Duodenal mucosa (tissue), 2 donors: ENCODE measurements around the gene UBAC2.

Source experiments
- H3K27ac ChIP-seq: one replicate; pipeline ENCODE4 v1.7.0; 2013; ENCODE audit warnings: low read depth, low read length
- H3K27me3 ChIP-seq, 2 donors: one replicate each; pipeline ENCODE4 v1.7.0; 2013; ENCODE audit warnings: low read length in 2 of 2, control low read depth in 1 of 2; ENCODE audit not compliant: insufficient read depth in 2 of 2, control insufficient read depth in 1 of 2
- H3K36me3 ChIP-seq, 2 donors: one replicate each; pipeline ENCODE4 v1.7.0; 2013; ENCODE audit warnings: low read length in 2 of 2, control low read depth in 1 of 2; ENCODE audit not compliant: insufficient read depth in 2 of 2, control insufficient read depth in 1 of 2
- H3K4me1 ChIP-seq, 2 donors: one replicate each; pipeline ENCODE4 v1.7.0; 2013; ENCODE audit warnings: low read length in 2 of 2, control low read depth in 1 of 2; ENCODE audit not compliant: insufficient read depth in 2 of 2, control insufficient read depth in 1 of 2
- H3K4me3 ChIP-seq, 2 donors: one replicate each; pipeline ENCODE4 v1.7.0; 2013; ENCODE audit warnings: low read length in 2 of 2, low read depth in 1 of 2
- H3K9ac ChIP-seq, 2 donors: one replicate each; pipeline ENCODE4 v1.7.0; 2013; ENCODE audit warnings: low read length in 2 of 2, low read depth in 1 of 2
- H3K9me3 ChIP-seq, 2 donors: one replicate each; pipeline ENCODE4 v1.7.0; 2013; ENCODE audit warnings: low read length in 2 of 2, control low read depth in 1 of 2; ENCODE audit not compliant: control insufficient read depth in 1 of 2

UBAC2 gene

DNA sequence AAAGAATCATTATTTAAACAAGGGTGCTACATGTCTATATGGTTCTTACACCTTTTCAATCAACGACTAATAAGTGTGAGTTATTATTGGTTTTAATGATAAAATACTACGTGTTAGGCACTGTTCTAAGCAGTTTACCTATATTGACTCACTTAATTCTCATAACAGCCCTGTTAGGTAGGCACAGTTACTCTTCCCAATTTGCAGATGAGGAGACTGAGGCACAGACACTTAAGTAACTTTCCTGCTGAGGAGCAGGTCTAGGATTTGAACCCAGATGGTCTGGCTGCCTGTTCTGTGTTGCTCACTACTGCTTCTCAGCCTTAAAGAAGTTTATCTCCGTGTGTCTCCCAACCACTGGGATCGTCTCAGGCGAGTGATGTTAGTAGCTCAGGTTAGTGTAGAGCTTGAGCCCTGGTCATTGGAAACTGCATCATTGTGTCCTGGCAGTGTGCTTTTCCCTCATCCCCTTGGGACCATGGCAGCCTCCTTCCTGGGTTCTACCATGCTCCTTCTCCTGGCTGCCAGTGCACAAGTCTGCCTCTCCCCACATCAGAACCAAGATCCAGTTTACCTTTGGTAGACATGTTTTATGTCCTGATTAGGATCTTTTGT, 10.9 kb downstream of the UBAC2 start:
- H3K9me3 ChIP-seq: no peaks in the 10 kb centered on the region
- H3K36me3 ChIP-seq: peaks cover 0 to 18% of the 10 kb centered on the region in 2 donors
- no peaks in the 10 kb centered on the region for H3K4me1 ChIP-seq
- H3K27me3 ChIP-seq: no peaks in the 10 kb centered on the region
- no peak overlapping the region for H3K27ac ChIP-seq
- H3K4me3 ChIP-seq: no peak overlapping the region
- no peak overlapping the region for H3K9ac ChIP-seq

DNA sequence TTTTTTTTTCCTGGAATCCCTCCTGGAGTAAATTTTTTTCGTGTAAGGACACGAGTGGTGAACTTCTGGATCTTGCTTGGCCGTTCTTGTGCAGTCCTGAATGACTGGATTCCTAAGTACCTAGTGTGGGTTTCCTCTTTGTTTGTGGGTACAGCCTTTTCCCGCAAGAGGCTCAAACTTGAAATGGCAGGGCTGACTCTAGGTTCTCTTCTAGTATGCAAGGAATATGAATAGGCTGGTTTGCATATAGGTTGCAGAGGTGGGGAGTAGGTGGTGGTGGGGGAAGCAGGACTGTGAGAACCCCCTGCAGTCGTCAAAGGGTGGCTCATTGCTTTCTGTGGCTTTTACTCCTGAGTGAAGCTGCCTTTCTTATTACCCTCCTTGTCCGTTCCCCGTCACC, 13.6 kb downstream of the UBAC2 start:
- Histone ChIP-seq H3K27ac (no peak overlapping the region), H3K9me3 (no peaks in the 10 kb centered on the region)

DNA sequence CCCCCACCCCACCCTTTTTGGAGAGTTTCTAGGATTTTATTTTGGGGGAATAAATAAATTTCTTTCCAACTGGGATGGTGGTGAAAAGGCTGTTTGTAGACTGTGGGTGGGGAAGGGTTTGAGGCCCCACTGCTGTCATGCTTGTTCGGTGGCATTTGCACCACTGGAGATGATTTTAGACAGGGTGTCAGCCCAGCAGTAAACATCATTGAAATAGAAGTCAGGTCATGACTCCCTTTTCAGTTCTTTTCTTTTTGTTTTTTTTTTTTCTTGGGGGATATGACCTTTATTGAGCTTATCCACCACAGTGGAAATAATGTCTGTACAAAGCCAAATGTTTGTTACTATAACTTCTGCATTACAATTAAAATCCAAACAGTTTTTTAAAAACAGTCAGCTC, 14.1 kb downstream of the UBAC2 start:
- H3K27me3 ChIP-seq: no peaks in the 10 kb centered on the region
- no peak overlapping the region for H3K4me3 ChIP-seq
- H3K27ac ChIP-seq: no peak overlapping the region
- H3K4me1 ChIP-seq: peaks cover 12 to 14% of the 10 kb centered on the region in 2 donors
- no peak overlapping the region for H3K9ac ChIP-seq
- H3K36me3 ChIP-seq: peaks cover 0 to 9% of the 10 kb centered on the region in 2 donors
- no peaks in the 10 kb centered on the region for H3K9me3 ChIP-seq

More for the DNA sequence above, 13.6 kb downstream of the UBAC2 start:
- no peak overlapping the region for H3K9ac ChIP-seq
- H3K4me3 ChIP-seq: no peak overlapping the region
- peaks cover 0 to 9% of the 10 kb centered on the region in 2 donors for H3K36me3 ChIP-seq
- peaks cover 7 to 9% of the 10 kb centered on the region in 2 donors for H3K4me1 ChIP-seq
- no peaks in the 10 kb centered on the region for H3K27me3 ChIP-seq

DNA sequence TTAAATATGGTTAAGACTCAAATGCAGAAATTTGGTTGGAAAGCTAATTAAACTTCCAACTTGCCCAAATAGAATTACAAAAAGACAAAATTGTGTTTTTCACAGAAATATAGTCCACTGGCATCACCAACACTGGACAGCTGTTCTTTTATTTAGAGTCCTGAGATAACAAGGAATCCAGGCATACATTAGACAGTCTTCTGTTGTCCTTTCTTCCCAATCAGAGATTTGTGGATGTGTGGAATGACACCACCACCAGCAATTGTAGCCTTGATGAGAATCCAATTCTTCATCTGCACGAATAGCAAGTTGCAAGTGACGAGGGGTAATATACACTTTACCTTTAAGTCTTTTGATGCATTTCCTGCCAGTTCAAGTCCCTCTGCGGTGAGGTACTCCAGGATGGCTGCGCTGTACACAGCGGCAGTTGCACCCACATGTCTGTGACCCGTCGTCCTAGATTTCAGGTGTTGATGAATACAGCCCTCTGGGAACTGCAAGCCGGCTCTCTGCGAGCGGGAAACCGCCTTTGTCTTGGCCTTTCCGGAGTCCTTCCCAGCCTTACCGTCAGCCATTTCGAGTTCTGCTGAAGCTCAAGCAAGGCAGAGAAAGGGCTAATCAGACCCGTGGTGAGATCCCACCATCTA, 14.7 kb downstream of the UBAC2 start:
- Histone ChIP-seq H3K36me3 (peaks cover 0 to 9% of the 10 kb centered on the region in 2 donors), H3K4me1 (peaks cover 18 to 19% of the 10 kb centered on the region in 2 donors), H3K27me3 (no peaks in the 10 kb centered on the region), H3K9me3 (no peaks in the 10 kb centered on the region), H3K4me3 (peak overlapping the region in 1 of 2 donors; percentile 36), H3K9ac (no peak overlapping the region), H3K27ac (no peak overlapping the region)

DNA sequence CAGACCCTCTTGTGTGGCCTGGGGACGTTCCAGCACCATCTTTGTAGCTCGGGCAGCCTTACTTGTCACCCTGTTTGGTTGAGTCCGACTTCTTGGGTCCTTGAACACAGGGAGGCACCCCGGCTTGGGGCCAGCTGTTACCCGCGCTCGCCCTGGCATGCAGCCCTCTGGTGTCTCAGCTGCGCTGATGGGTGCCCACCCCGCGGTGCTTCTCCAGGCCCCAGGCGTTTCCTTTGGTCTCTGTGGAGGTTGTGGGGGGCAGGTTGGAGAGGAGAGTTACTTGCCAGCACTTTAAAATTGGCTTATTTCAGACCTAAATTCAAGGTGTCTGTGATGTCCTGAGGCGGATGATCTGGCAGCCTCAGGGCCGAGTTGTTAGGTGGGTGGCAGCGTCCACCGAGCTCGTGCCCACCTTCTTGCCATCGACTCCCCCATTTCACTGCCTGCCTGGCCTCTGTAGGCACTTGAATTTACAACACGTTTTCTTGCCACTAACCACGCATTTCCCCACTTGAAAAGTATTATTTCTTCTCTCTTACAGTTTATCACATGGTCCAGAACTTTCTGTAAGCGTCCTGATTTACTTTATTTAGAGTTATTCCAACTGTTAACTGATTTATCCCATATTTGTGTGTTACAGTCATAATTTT, 16.9 kb downstream of the UBAC2 start:
- peaks cover 6 to 7% of the 10 kb centered on the region in 2 donors for H3K36me3 ChIP-seq
- no peak overlapping the region for H3K4me3 ChIP-seq
- H3K4me1 ChIP-seq: peaks cover 19 to 37% of the 10 kb centered on the region in 2 donors
- no peaks in the 10 kb centered on the region for H3K9me3 ChIP-seq
- no peaks in the 10 kb centered on the region for H3K27me3 ChIP-seq
- H3K27ac ChIP-seq: no peak overlapping the region
- H3K9ac ChIP-seq: no peak overlapping the region

DNA sequence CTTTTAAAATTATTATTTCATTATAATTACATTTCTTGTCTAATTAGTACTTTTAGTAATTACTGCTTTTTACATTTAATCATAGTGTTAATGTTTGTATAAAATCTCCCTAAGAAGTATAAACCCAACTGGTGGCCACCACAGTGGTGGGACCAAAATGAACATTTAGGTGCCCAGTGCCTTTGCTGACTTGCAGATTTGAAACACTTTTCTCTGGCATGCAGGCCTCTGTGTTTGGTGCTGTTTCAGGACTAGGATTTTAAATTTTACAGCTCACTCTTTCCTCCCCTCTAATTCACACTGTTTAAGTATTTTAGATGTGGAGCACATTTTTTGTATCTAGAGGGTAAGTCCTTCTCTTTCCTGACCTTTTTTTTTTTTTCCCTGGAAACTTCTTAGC, 17.5 kb downstream of the UBAC2 start:
- Histone ChIP-seq H3K27me3 (no peaks in the 10 kb centered on the region), H3K4me3 (no peak overlapping the region), H3K9ac (no peak overlapping the region), H3K4me1 (peaks cover 19 to 42% of the 10 kb centered on the region in 2 donors), H3K27ac (no peak overlapping the region), H3K36me3 (peaks cover 6 to 7% of the 10 kb centered on the region in 2 donors), H3K9me3 (no peaks in the 10 kb centered on the region)

DNA sequence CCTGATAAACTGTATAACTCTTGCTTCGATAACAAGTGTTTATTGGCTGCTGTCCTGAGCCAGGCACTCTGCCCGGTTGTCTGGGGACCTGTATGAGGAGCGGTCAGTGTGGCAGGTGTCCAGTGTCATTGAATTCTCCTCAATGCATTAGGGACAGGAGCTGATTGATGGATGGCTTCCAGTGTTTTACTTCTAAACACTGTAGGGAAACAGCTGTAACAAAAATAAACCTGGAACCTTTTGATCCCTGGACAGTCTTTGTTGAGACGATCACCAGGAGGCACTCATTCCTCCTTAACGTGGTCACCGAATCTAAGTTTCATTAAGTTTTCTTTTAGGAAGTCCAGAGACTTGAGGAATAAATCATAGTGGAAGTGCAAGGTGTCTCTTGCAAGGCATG, 17.9 kb downstream of the UBAC2 start:
- Histone ChIP-seq H3K4me1 (peaks cover 19 to 46% of the 10 kb centered on the region in 2 donors), H3K9me3 (no peaks in the 10 kb centered on the region), H3K27ac (no peak overlapping the region), H3K36me3 (peaks cover 6 to 7% of the 10 kb centered on the region in 2 donors), H3K9ac (no peak overlapping the region), H3K27me3 (no peaks in the 10 kb centered on the region), H3K4me3 (no peak overlapping the region)

DNA sequence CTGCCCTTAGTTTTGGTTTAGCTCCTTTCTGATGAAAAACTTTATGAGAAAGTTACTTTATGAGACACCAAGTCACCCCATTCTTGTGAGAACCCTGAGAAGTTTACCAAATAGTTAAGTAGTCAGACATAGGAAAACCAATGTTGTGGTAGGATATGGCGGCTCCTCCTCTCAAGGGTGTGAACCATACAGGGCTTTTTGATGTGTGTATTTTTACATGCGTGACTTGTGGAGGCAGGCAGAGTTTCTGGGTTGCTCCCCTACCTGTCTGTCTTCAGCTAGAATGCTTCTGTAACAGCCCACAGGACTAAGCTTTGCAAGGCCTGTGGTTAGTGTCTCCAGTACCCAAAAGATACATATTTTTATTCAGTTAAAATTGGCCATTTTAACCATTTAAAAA, 18.3 kb downstream of the UBAC2 start:
- H3K9ac ChIP-seq: no peak overlapping the region
- peaks cover 24 to 51% of the 10 kb centered on the region in 2 donors for H3K4me1 ChIP-seq
- H3K27ac ChIP-seq: no peak overlapping the region
- H3K36me3 ChIP-seq: peaks cover 6 to 7% of the 10 kb centered on the region in 2 donors
- H3K4me3 ChIP-seq: no peak overlapping the region
- H3K9me3 ChIP-seq: no peaks in the 10 kb centered on the region
- no peaks in the 10 kb centered on the region for H3K27me3 ChIP-seq

DNA sequence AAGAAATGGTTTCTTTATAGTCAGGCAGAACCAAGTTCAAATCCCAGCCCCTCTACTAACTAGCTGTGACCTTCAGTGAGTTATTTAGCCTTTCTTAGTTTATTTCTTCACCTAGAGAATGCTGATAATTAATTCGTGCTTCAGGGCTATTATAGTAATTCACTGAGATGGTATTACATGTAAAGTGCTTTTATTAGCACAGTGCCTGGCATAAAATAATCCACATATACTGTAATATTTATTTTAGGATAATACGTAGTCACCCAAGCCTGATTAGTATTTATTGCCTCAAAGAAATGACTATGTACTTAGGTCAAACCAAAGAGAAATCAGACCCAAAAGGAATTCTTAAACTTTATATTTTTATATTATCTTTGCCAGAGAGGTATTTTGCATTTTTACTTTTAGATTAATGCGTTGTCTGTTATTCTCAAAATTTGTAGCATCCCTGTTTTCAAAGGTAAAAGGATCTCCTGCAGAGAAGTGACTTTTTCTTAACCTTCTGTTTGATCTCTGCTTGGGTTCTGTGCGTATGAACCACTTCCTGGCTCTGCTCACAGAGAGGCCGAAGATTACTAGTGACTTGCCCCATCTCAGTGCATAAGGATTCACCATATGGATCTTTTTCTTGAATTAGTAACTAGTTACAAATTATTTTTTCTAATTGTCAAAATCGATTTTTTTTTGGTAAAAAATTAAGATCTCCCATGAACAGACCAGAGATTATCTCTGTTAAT, 19.7 kb downstream of the UBAC2 start:
- no peak overlapping the region for H3K27ac ChIP-seq
- H3K36me3 ChIP-seq: peaks cover 4 to 7% of the 10 kb centered on the region in 2 donors
- H3K9ac ChIP-seq: no peak overlapping the region
- no peaks in the 10 kb centered on the region for H3K9me3 ChIP-seq
- H3K4me3 ChIP-seq: no peak overlapping the region
- H3K27me3 ChIP-seq: no peaks in the 10 kb centered on the region
- H3K4me1 ChIP-seq: peaks cover 28 to 51% of the 10 kb centered on the region in 2 donors
